ENCODE data around the gene BTG2.

DNA sequence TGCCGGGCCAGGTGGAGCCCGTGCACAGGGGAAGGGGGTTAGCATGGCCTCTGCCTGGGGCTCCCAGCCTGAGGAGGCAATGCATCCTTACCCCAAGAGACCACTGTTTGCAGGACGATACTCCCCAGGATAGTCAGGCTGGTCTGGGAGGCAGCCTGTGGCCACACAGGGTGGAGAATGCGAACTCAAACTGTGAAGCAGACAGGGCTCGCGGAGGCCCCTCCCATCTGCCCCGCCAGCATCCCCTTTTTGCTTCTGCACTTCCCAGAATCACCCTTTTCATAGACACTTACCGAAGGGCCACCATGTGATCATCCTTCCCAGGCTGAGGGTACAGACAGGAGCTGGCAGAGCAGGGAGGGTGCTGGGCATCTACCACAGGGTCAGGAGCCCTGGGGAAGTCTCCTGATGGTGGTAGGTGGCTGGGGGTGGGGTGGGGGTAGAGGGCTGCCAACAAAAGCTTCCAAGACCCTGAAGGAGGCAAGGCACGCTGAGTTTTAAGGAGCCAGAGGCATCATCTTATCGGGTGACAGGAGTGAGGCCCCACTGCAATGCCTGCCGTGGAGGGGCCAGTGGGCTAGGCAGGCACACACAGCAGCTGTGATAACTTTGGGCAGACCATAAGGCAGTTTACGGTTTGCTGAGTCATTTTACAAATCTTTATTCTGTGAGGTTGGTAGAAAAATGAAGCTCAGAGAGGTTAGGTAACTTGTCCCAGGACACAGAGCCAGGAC, 31.3 kb upstream of the BTG2 start:
- TF ChIP-seq POLR2A (IDR thresholded peaks at IDR 0.05) (no peak), CTCF (IDR thresholded peaks at IDR 0.05) (no peak)

Data from breast epithelium (tissue), 3 donors.